ENCODE data around the gene FLOT1. TPM values are rescaled to one million over a fixed set of nuclear protein-coding genes. Genes with fewer than 3 reads are reported as not detected.
A peak's percentile ranks its signal among the peaks of the same experiment; 100 is the strongest.

The FLOT1 gene
- total and polyA plus RNA-seq, 9 of the 15 experiments (the other 6 are each of a cell fraction or from before 2014, with no cell fraction given), result 11.7 to 149 (median 118) TPM

DNA sequence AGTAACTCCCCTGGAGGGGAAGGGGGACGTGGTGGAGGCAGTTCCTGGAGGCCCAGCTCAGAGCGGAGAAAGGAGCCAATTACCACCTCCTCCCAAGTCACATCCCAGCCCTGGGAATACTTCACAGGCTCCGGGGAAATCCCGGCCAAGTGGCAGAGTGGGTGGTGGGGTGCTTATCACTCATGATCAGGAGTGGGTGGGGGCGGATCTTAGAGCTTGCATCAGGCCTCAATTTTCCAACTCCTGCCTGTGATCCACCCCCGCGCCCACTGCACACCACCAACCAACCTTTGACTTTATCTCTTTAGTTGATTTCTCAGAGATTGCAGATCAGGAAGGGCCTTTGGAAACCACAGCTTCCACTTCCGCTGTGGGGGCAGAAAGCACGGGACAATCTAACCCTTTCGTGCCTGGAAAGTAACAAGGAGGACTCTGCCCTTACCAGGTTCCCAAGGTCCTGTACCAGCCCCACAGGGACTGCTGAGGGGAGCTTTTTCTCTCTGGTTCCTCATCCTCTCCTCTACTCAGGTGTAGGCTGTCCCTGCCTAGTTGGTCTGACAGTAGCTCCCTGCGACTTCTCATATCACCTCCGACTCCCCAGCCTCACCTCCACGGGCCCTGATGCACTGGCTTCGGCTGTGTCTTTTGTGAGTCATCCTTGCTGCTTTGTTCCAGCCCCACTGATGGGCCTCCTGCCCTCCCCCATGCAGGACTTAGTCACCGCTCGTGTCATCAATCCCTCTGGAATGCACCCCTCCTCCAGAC lies 26.8 kb upstream of the FLOT1 start (continued):
- TF ChIP-seq, protein P1, sequence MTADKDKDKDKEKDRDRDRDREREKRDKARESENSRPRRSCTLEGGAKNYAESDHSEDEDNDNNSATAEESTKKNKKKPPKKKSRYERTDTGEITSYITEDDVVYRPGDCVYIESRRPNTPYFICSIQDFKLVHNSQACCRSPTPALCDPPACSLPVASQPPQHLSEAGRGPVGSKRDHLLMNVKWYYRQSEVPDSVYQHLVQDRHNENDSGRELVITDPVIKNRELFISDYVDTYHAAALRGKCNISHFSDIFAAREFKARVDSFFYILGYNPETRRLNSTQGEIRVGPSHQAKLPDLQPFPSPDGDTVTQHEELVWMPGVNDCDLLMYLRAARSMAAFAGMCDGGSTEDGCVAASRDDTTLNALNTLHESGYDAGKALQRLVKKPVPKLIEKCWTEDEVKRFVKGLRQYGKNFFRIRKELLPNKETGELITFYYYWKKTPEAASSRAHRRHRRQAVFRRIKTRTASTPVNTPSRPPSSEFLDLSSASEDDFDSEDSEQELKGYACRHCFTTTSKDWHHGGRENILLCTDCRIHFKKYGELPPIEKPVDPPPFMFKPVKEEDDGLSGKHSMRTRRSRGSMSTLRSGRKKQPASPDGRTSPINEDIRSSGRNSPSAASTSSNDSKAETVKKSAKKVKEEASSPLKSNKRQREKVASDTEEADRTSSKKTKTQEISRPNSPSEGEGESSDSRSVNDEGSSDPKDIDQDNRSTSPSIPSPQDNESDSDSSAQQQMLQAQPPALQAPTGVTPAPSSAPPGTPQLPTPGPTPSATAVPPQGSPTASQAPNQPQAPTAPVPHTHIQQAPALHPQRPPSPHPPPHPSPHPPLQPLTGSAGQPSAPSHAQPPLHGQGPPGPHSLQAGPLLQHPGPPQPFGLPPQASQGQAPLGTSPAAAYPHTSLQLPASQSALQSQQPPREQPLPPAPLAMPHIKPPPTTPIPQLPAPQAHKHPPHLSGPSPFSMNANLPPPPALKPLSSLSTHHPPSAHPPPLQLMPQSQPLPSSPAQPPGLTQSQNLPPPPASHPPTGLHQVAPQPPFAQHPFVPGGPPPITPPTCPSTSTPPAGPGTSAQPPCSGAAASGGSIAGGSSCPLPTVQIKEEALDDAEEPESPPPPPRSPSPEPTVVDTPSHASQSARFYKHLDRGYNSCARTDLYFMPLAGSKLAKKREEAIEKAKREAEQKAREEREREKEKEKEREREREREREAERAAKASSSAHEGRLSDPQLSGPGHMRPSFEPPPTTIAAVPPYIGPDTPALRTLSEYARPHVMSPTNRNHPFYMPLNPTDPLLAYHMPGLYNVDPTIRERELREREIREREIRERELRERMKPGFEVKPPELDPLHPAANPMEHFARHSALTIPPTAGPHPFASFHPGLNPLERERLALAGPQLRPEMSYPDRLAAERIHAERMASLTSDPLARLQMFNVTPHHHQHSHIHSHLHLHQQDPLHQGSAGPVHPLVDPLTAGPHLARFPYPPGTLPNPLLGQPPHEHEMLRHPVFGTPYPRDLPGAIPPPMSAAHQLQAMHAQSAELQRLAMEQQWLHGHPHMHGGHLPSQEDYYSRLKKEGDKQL (CRISPR knock-in tag; IDR thresholded peaks at IDR 0.05; ENCODE audit: borderline replicate concordance), result no peak
- TF ChIP-seq HDAC6 (IDR thresholded peaks at IDR 0.05; ENCODE audit: low read depth, low read length) (no peak), DPF2 (IDR thresholded peaks at IDR 0.05) (peak; percentile 97), PTBP1 (IDR thresholded peaks at IDR 0.05; ENCODE audit: low read depth, low read length) (no peak), DDX20 (tag; IDR thresholded peaks at IDR 0.05; ENCODE audit: low read depth) (peak; percentile 7; the same call in 1 of the 2 replicates), SIN3A (IDR thresholded peaks at IDR 0.05; ENCODE audit: borderline replicate concordance in 2 of 2, control insufficient read depth in 1 of 2, low read depth in 2 of 2, low read length in 2 of 2) (no peak), RBM14 (IDR thresholded peaks at IDR 0.05; ENCODE audit: borderline replicate concordance, insufficient read depth, low read depth, low read length) (no peak), ZEB2 (IDR thresholded peaks at IDR 0.05) (peak; percentile 98), SRSF9 (IDR thresholded peaks at IDR 0.05; ENCODE audit: borderline replicate concordance, low read depth, low read length) (no peak), SETDB1 (IDR thresholded peaks at IDR 0.05; ENCODE audit: low read length) (no peak), ZNF12 (CRISPR knock-in tag; IDR thresholded peaks at IDR 0.05) (peak; percentile 42; the same call in 1 of the 2 replicates), TRIM28 (IDR thresholded peaks at IDR 0.05) (peak; percentile 26; the same call in 1 of the 2 replicates), LARP7 (IDR thresholded peaks at IDR 0.05) (no peak), TEAD1 (CRISPR knock-in tag; IDR thresholded peaks at IDR 0.05) (peak; percentile 72 to 90; a peak in 3 of 4 replicates), TAF15 (IDR thresholded peaks at IDR 0.05; ENCODE audit: low read depth, low read length) (no peak), ZNF778 (CRISPR knock-in tag; IDR thresholded peaks at IDR 0.05) (no peak), BRD9 (IDR thresholded peaks at IDR 0.05; ENCODE audit: low read depth, partially characterized antibody) (peak; percentile 31), PTTG1 (tag; IDR thresholded peaks at IDR 0.05; ENCODE audit: low read depth) (0 out of 2 replicates have a peak, but pooled peaks have one; percentile 29), CBX5 (IDR thresholded peaks at IDR 0.05; ENCODE audit: borderline replicate concordance, low read depth) (no peak), CXXC5 (CRISPR knock-in tag; IDR thresholded peaks at IDR 0.05) (peak; percentile 65), ZNF239 (CRISPR knock-in tag; IDR thresholded peaks at IDR 0.05) (peak; percentile 37; the same call in 1 of the 2 replicates)
- TF ChIP-seq, protein P2, sequence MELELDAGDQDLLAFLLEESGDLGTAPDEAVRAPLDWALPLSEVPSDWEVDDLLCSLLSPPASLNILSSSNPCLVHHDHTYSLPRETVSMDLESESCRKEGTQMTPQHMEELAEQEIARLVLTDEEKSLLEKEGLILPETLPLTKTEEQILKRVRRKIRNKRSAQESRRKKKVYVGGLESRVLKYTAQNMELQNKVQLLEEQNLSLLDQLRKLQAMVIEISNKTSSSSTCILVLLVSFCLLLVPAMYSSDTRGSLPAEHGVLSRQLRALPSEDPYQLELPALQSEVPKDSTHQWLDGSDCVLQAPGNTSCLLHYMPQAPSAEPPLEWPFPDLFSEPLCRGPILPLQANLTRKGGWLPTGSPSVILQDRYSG (tag; conservative IDR thresholded peaks at IDR 0.05; ENCODE audit: low read depth), result no peak
